HFFc6 (cell line): ENCODE data around the gene GMPPA. TPM values are rescaled to one million over a fixed set of nuclear protein-coding genes. Genes with fewer than 3 reads are reported as not detected.

ENCODE experiments used
- DNase-seq: peaks from one replicate; pipeline ENCODE4 v3.0.0-alpha.2; 2018
- H3K27ac Mint-ChIP-seq: 2 replicates; pipeline ENCODE4 v1.8.0; 2020; ENCODE audit warnings: mild to moderate bottlenecking, mixed read lengths
- H3K27me3 Mint-ChIP-seq: 2 replicates; pipeline ENCODE4 v1.8.0; 2021; ENCODE audit warnings: mild to moderate bottlenecking, moderate library complexity, mixed read lengths; ENCODE audit not compliant: insufficient read depth
- H3K36me3 Mint-ChIP-seq: 2 replicates; pipeline ENCODE4 v1.8.0; 2021; ENCODE audit warnings: low read depth, mixed read lengths
- H3K4me1 Mint-ChIP-seq: 2 replicates; pipeline ENCODE4 v1.8.0; 2020; ENCODE audit warnings: low read depth, mixed read lengths
- H3K4me3 Mint-ChIP-seq: 2 replicates; pipeline ENCODE4 v1.8.0; 2020; ENCODE audit warnings: mild to moderate bottlenecking, moderate library complexity, mixed read lengths
- H3K9me3 Mint-ChIP-seq: 2 replicates; pipeline ENCODE4 v1.8.0; 2020; ENCODE audit warnings: mild to moderate bottlenecking, mixed read lengths
- total RNA-seq, 6 experiments: library from RNA; stranded (reverse); fragmentation: NEBNext Ultra II Directional; extraction: Animal tissue kit (Norgen Biotek cat#: 25700); gene quantifications; 2 replicates in 1 of 6; 3 replicates in 5 of 6; pipeline ENCODE4 v1.2.3, GENCODE V29; 2021
- TF ChIP-seq, protein P1 (sequence below): fragments of 200-600 bp; sonication (generic); IDR thresholded peaks from 2 replicates; pipeline ENCODE4 v1.5.0; 2021; ENCODE audit warnings: antibody characterized with exemption, mild to moderate bottlenecking

Gene GMPPA
- total RNA-seq, 6 experiments from 2014 or later, result 68.9 to 85.3 (median 74.1) TPM

DNA sequence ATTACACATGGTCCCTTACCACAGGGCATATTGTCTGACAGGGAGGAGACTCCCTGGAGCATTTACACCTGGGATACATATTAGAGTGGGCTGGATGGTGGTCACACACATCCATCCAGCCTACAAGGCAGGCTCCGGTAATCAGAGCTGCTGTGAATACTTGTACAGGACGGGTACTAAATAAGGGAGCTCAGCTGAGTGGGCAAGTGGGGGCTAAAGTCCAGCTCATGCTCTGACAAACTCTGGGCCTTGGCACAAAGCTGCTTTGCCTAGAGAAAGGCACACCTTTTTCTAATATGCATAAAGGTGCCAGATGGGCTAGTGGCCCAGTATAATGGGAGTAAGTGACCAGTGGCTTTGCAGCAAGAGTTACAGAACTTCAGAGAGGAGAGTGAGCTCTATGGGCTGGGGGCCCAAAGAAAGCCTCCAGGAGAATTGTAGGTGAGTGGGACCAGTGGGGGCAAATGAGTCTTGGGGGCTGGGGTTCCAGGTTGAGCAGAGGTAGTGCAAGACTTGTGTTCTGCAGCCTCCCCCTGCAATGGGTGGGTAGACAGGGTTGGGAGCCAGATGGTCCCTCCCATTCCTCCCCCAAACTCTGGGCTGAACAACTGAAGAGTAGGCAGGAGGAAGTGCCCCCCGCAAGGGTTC is 46.7 kb downstream of the GMPPA start:
- DNase-seq, result no peak
- Mint-ChIP-seq H3K36me3 (peaks cover 15% of the 10 kb centered on the region), H3K9me3 (no peaks in the 10 kb centered on the region), H3K4me3 (no peak overlapping the region), H3K27me3 (peaks cover 3% of the 10 kb centered on the region), H3K27ac (no peak overlapping the region), H3K4me1 (peaks cover 17% of the 10 kb centered on the region)
- TF ChIP-seq, protein P1, sequence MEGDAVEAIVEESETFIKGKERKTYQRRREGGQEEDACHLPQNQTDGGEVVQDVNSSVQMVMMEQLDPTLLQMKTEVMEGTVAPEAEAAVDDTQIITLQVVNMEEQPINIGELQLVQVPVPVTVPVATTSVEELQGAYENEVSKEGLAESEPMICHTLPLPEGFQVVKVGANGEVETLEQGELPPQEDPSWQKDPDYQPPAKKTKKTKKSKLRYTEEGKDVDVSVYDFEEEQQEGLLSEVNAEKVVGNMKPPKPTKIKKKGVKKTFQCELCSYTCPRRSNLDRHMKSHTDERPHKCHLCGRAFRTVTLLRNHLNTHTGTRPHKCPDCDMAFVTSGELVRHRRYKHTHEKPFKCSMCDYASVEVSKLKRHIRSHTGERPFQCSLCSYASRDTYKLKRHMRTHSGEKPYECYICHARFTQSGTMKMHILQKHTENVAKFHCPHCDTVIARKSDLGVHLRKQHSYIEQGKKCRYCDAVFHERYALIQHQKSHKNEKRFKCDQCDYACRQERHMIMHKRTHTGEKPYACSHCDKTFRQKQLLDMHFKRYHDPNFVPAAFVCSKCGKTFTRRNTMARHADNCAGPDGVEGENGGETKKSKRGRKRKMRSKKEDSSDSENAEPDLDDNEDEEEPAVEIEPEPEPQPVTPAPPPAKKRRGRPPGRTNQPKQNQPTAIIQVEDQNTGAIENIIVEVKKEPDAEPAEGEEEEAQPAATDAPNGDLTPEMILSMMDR, result no peak

DNA sequence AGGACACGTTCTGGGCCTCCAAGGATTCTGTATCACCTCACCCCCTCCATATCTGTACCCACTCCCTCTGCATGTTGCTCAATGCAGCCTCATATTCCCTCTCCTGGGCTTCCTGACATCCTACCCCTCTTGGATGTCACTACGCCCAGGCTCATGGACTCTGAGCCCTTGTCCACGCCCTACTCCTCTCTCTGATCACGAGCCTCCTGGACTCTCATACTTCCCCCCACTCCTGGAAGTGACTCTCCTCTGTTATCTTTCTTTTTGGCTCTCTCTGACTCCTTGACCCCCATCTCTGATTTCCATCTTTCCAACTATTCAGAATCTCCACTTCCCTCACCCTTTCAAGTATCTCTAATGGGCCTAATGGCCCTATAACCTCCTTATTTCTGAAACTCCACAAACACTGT is 47.3 kb downstream of the GMPPA start:
- H3K27me3 Mint-ChIP-seq, result peaks cover 3% of the 10 kb centered on the region
- TF ChIP-seq, protein P1, result no peak
- H3K9me3 Mint-ChIP-seq, result no peaks in the 10 kb centered on the region
- DNase-seq, result no peak
- H3K4me3 Mint-ChIP-seq, result no peak overlapping the region
- H3K4me1 Mint-ChIP-seq, result peaks cover 19% of the 10 kb centered on the region
- peaks cover 11% of the 10 kb centered on the region for H3K36me3 Mint-ChIP-seq
- H3K27ac Mint-ChIP-seq, result no peak overlapping the region

DNA sequence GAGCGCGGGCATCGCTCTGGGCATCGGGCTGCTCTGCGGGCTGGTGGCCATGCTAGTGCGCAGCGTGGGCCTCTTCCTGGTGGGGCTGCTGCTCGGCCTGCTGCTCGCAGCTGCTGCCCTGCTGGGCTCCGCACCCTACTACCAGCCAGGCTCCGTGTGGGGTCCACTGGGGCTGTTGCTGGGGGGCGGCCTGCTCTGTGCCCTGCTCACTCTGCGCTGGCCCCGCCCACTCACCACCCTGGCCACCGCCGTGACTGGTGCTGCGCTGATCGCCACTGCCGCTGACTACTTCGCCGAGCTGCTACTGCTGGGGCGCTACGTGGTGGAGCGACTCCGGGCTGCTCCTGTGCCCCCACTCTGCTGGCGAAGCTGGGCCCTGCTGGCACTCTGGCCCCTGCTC is 48.9 kb downstream of the GMPPA start:
- Mint-ChIP-seq H3K27ac (no peak overlapping the region), H3K9me3 (no peaks in the 10 kb centered on the region), H3K36me3 (peaks cover 6% of the 10 kb centered on the region), H3K4me3 (no peak overlapping the region), H3K4me1 (peaks cover 16% of the 10 kb centered on the region), H3K27me3 (peaks cover 3% of the 10 kb centered on the region)
- DNase-seq, result no peak
- TF ChIP-seq, protein P1, result no peak

DNA sequence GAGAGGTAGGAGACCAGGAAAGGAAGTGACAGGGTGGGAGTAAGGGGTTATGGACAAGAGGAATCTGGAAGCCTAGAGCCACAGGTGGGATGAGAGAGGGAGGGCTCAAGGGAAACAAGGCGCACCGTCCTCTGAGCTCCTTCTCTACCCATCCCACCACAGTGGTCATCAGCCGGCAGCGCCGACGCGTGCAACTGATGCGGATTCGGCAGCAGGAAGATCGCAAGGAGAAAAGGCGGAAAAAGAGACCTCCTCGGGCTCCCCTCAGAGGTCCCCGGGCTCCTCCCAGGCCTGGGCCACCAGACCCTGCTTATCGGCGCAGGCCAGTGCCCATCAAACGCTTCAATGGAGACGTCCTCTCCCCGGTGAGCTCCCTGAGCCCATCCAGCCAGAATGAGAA is 50.3 kb downstream of the GMPPA start:
- no peak overlapping the region for H3K27ac Mint-ChIP-seq
- peaks cover 6% of the 10 kb centered on the region for H3K36me3 Mint-ChIP-seq
- peaks cover 3% of the 10 kb centered on the region for H3K27me3 Mint-ChIP-seq
- H3K4me3 Mint-ChIP-seq, result no peak overlapping the region
- H3K4me1 Mint-ChIP-seq, result peaks cover 16% of the 10 kb centered on the region
- no peak for DNase-seq
- H3K9me3 Mint-ChIP-seq, result no peaks in the 10 kb centered on the region
- TF ChIP-seq, protein P1, result no peak

DNA sequence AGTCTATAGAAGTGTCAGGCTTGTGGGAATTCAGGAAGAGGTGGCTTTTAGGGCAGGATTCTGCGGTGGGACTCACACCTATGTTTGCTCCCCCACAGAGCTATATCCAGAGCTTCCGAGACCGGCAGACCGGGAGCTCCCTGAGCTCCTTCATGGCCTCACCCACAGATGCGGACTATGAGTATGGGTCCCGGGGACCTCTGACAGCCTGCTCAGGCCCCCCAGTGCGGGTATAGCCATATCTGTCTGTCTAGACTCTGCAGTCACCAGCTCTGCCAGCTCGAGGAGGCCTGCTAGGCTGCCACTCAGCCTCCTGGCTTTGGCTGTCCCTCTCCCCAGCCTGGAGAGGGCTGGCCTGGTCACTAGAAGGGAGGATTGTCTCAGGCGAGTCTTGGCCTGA is 50.9 kb downstream of the GMPPA start:
- H3K4me1 Mint-ChIP-seq, result peaks cover 10% of the 10 kb centered on the region
- H3K36me3 Mint-ChIP-seq, result peaks cover 6% of the 10 kb centered on the region
- no peak overlapping the region for H3K27ac Mint-ChIP-seq
- no peak overlapping the region for H3K4me3 Mint-ChIP-seq
- TF ChIP-seq, protein P1, result no peak
- DNase-seq, result no peak
- H3K9me3 Mint-ChIP-seq, result no peaks in the 10 kb centered on the region
- peaks cover 3% of the 10 kb centered on the region for H3K27me3 Mint-ChIP-seq
